GM23248 (cell line): Measurements from ENCODE around the gene TRMT44. TPM values are rescaled to one million over a fixed set of nuclear protein-coding genes. Genes with fewer than 3 reads are reported as not detected.
"Not testable (repeated sequence)": the region's sequence is repeated elsewhere in the genome, so short reads cannot be mapped to it uniquely, and the experiment has no call there.

Experiments used
- DNase-seq: peaks from one replicate; pipeline ENCODE4 v3.0.0-alpha.2; 2015
- H2AFZ ChIP-seq: fragments of 200-600 bp; sonication (generic); 2 replicates; pipeline ENCODE4 v1.6.1; 2016; ENCODE audit warnings: antibody characterized with exemption
- H3F3A ChIP-seq: fragments of 200-600 bp; sonication (generic); 2 replicates; pipeline ENCODE4 v1.6.1; 2016; ENCODE audit warnings: mild to moderate bottlenecking, antibody characterized with exemption, mixed run types; ENCODE audit not compliant: insufficient read depth
- H3K27ac ChIP-seq: fragments of 200-600 bp; sonication (generic); 2 replicates; pipeline ENCODE4 v1.5.1; 2016; ENCODE audit warnings: mild to moderate bottlenecking
- H3K27me3 ChIP-seq: fragments of 200-600 bp; sonication (generic); replicated peaks from 2 replicates; pipeline ENCODE4 v1.6.1; 2016; ENCODE audit warnings: mild to moderate bottlenecking; ENCODE audit not compliant: insufficient read depth
- H3K36me3 ChIP-seq: fragments of 200-600 bp; sonication (generic); 2 replicates; pipeline ENCODE4 v1.6.1; 2016; ENCODE audit warnings: low read depth, mild to moderate bottlenecking
- H3K4me1 ChIP-seq: fragments of 200-600 bp; sonication (generic); 2 replicates; pipeline ENCODE4 v1.6.1; 2016; ENCODE audit warnings: mild to moderate bottlenecking; ENCODE audit not compliant: insufficient read depth
- H3K4me2 ChIP-seq: fragments of 200-600 bp; sonication (generic); one replicate; pipeline ENCODE4 v1.6.1; 2016; ENCODE audit warnings: mild to moderate bottlenecking; ENCODE audit not compliant: unreplicated experiment
- H3K4me3 ChIP-seq: fragments of 200-600 bp; sonication (generic); 2 replicates; pipeline ENCODE4 v1.5.1; 2016; ENCODE audit warnings: mild to moderate bottlenecking
- H3K79me2 ChIP-seq: fragments of 200-600 bp; sonication (generic); 2 replicates; pipeline ENCODE4 v1.6.1; 2016; ENCODE audit warnings: mild to moderate bottlenecking; ENCODE audit not compliant: insufficient read depth
- H3K9ac ChIP-seq: fragments of 200-600 bp; sonication (generic); 2 replicates; pipeline ENCODE4 v1.6.1; 2016; ENCODE audit warnings: mild to moderate bottlenecking
- H3K9me2 ChIP-seq: fragments of 200-600 bp; sonication (generic); 2 replicates; pipeline ENCODE4 v1.6.1; 2016; ENCODE audit warnings: mixed run types, mild to moderate bottlenecking, moderate library complexity; ENCODE audit not compliant: insufficient read depth
- H3K9me3 ChIP-seq: fragments of 200-600 bp; sonication (generic); one replicate; pipeline ENCODE4 v1.6.1; 2017; ENCODE audit warnings: low read depth
- H4K20me1 ChIP-seq: fragments of 200-600 bp; sonication (generic); 2 replicates; pipeline ENCODE4 v1.6.0; 2016; ENCODE audit not compliant: insufficient read depth
- EZH2 ChIP-seq: fragments of 200-600 bp; sonication (generic); IDR thresholded peaks from 2 replicates; pipeline ENCODE4 v1.6.1; 2018; ENCODE audit warnings: antibody characterized with exemption, mild to moderate bottlenecking; ENCODE audit not compliant: insufficient read depth, poor library complexity, severe bottlenecking
- EZH2phosphoT487 ChIP-seq: fragments of 200-600 bp; sonication (generic); IDR thresholded peaks from 2 replicates; pipeline ENCODE4 v1.6.1; 2018; ENCODE audit warnings: antibody characterized with exemption, moderate library complexity, mild to moderate bottlenecking, low read depth; ENCODE audit not compliant: insufficient read depth
- WGBS, 2 experiments: methylation state at CpG; one replicate each; pipeline ENCODE4 v1.1.6; 2015 to 2017; ENCODE audit warnings: low lambda C conversion rate in 2 of 2, low coverage in 1 of 2; ENCODE audit errors: missing lambda C conversion rate in 2 of 2; 5-methylcytosine and 5-hydroxymethylcytosine counted together
- in situ Hi-C: fragments of 300-500 bp; cut with MboI; formaldehyde crosslinking; loops from 2 replicates; pipeline ENCODE4 v1.15.0; 2020
- polyA plus RNA-seq: library from polyadenylated mRNA; unstranded; fragments of >200 nt; fragmentation: Nextera tagmentation; extraction: Ambion mirVana; gene quantifications from 2 replicates; pipeline ENCODE4 v1.2.1, GENCODE V29; 2016
- total RNA-seq: library from RNA; depleted of rRNA; stranded (reverse); fragments of >200 nt; shearing (Covaris generic); gene quantifications from 2 replicates; pipeline ENCODE4 v1.2.3, GENCODE V29; 2014

The TRMT44 gene
- total and polyA plus RNA-seq, 2 experiments from 2014 or later: 4.1 to 12.0 TPM

DNA sequence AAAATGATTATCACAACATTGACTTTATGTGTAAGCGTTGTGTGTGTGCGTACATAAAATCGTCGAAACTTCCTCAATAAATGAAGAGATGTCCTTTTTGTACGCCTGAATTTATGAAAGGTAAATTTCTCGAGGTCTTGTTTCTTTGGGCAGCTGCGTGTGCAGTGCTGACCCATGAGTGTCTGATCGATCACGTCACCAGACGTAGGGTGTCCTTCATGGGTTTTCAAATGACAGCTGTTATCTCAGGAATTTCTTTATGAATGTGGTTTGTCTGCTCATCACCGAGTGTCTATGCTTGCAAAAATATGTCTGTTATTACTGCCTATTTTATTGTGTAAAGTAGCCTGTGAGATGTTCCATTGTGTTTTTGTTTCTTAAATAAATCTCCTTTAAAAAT lies 71.9 kb downstream of the TRMT44 start:
- Histone ChIP-seq H2AFZ (no peak overlapping the region), H3K27me3 (no peaks in the 10 kb centered on the region), H3K9me2 (no peaks in the 10 kb centered on the region), H3K9me3 (no peaks in the 10 kb centered on the region), H3K4me2 (no peak overlapping the region), H3K79me2 (no peaks in the 10 kb centered on the region), H3K9ac (no peak overlapping the region), H3K36me3 (no peaks in the 10 kb centered on the region), H3F3A (peaks cover 14% of the 10 kb centered on the region; the same call in 1 of the 2 replicates), H3K4me3 (no peak overlapping the region), H3K4me1 (peaks cover 24% of the 10 kb centered on the region), H3K27ac (no peak overlapping the region), H4K20me1 (no peaks in the 10 kb centered on the region)
- WGBS, 2 experiments: 94% methylated on average over 11 of the region's 11 CpGs
- TF ChIP-seq EZH2phosphoT487 (no peak), EZH2 (no peak)
- no peak for DNase-seq
- in situ Hi-C loops: no loop called here

- DNase-seq, H3K4me2 ChIP-seq, H3K9ac ChIP-seq, H3K27ac ChIP-seq, H3K4me3 ChIP-seq, H3F3A ChIP-seq, H3K79me2 ChIP-seq, in situ Hi-C loops, H3K9me3 ChIP-seq, H4K20me1 ChIP-seq, H3K27me3 ChIP-seq, H3K36me3 ChIP-seq, H2AFZ ChIP-seq, H3K9me2 ChIP-seq: not testable (repeated sequence)
- WGBS, 2 experiments: 44 to 47% methylated on average over 4 of the region's 4 CpGs
- peaks cover 23% of the 10 kb centered on the region for H3K4me1 ChIP-seq
Measured at GRCh38 chr4:8513080-8513479, 72.5 kb downstream of the TRMT44 start.

DNA sequence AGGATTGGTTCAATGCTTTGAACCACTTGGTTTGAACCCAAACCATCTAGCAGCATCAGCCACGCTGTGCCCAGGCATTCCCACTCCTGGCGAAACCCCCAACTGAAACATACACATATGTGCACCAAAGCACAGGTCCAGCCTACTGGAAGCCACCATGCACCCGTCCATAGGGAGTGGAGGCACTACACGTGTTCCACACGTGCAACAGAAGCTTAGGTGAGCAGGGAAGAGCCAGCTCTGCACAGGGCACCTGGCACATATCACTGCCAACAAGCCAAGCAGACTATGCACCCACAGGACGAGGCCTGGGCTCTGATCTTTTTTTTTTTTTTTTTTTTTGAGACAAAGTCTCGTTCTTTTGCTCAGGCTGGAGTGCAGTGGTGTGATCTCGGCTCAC lies 73.4 kb downstream of the TRMT44 start:
- Histone ChIP-seq H3K9me2 (no peaks in the 10 kb centered on the region), H3K4me3 (no peak overlapping the region), H3K9ac (no peak overlapping the region), H3K9me3 (no peaks in the 10 kb centered on the region), H2AFZ (no peak overlapping the region), H4K20me1 (no peaks in the 10 kb centered on the region), H3K4me1 (peaks cover 23% of the 10 kb centered on the region), H3K27me3 (no peaks in the 10 kb centered on the region), H3K27ac (no peak overlapping the region), H3K79me2 (no peaks in the 10 kb centered on the region), H3K4me2 (no peak overlapping the region), H3K36me3 (no peaks in the 10 kb centered on the region), H3F3A (peaks cover 8% of the 10 kb centered on the region; the same call in 1 of the 2 replicates)
- 77 to 81% methylated on average over 8 of the region's 8 CpGs for WGBS, 2 experiments
- TF ChIP-seq EZH2 (no peak), EZH2phosphoT487 (no peak)
- no peak for DNase-seq
- in situ Hi-C loops: no loop called here

DNA sequence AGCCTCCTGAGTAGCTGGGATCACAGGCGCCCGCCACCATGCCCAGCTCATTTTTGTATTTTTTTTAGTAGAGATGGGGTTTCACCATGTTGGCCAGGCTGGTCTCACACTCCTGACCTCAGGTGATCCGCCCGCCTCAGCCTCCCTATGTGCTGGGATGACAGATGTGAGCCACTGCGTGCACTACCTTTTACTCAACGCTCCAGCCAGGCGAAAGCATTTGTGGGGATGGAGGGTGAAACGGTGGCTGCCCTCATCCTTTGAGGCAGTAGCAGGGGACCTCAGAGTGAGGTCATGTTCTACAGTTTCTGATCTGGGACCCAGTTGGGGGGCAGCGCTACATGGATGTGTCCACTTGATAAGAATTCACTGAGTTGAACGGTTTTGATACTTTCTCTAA lies 73.8 kb downstream of the TRMT44 start:
- in situ Hi-C loops: no loop called here
- Histone ChIP-seq H2AFZ (no peak overlapping the region), H3K9me3 (no peaks in the 10 kb centered on the region), H3K36me3 (no peaks in the 10 kb centered on the region), H3K9ac (no peak overlapping the region), H3K4me3 (no peak overlapping the region), H3K9me2 (no peaks in the 10 kb centered on the region), H3K27me3 (no peaks in the 10 kb centered on the region), H3K27ac (no peak overlapping the region), H3K4me1 (peaks cover 23% of the 10 kb centered on the region), H4K20me1 (no peaks in the 10 kb centered on the region), H3K4me2 (no peak overlapping the region), H3K79me2 (no peaks in the 10 kb centered on the region), H3F3A (peaks cover 8% of the 10 kb centered on the region; the same call in 1 of the 2 replicates)
- TF ChIP-seq EZH2phosphoT487: no peak
- TF ChIP-seq EZH2: no peak
- DNase-seq: no peak
- 92 to 95% methylated on average over 10 of the region's 10 CpGs for WGBS, 2 experiments
